GM21723 (cell line): ENCODE results near the gene CCNK.

Experiments used
- ATAC-seq: cut with Tn5 transposase; IDR thresholded peaks from one replicate; pipeline ENCODE4 v1.9.1; 2021; ENCODE audit warnings: mild to moderate bottlenecking, moderate library complexity; ENCODE audit not compliant: unreplicated experiment

The CCNK gene

DNA sequence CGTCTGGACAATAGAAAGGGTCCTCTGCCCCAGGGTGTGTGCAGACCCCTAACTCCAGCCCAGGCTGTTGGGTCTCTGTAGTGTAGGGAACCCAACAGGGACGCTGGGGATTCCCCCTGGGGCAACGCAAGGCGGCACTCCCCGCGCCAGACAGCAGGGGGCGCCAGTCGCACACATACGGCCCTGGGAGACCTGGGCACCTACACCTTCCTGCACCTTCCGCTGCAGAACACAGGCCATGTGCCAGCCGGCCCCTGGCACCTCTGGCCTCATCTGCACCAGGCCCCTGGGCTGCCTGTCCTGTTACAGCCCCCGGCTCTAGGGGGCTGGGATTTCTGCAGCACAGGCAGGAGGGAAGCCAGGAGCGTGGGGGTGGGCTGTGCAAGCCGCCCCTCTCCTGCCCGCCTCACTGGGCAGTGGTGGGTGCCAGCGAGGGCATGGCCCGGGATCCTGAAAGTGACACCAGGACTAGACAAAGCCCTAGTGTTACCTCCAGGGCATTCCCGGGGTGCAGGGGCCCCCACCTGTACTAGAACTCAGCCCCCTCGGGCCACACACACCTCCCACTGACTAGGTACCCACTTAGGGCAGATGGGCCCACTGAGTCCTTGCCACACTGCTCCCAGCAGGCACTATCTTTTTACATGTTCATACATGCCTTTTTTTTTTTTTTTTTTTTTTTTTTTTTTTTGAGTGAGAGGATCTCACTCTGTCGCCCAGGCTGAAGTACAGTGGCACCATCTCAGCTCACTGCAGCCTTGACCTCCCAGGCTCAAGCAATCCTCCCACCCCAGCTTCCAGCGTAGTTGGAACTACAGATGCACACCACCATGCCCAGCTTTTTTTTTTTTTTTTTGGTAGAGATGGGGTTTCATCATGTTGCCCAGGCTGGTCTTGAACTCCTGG, 37.5 kb downstream of the CCNK start:
- peak; percentile 64 for ATAC-seq

DNA sequence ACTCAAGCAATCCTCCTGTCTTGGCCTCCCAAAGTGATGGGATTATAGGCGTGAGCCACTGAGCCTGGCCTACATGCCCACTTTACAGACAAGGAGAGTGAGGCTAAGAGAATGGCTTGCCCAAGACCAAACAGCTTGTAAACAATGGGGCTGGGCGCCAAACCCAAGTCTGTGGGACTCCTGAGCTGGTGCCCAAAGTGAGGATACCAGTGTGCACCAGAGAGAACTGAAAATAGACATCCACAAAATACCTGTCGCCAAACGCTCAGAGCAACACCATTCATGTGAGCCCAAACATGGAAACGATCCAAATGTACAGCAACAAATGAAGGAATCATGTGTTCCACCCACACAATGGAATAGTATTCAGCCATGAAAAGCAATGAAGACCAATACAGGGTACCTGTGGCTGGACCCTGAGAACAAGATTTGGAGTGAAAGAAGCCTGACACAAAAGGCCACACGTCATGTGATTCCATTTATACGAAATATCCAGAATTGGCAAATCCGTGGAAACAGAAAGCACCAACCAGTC, 38.2 kb downstream of the CCNK start:
- no peak for ATAC-seq

DNA sequence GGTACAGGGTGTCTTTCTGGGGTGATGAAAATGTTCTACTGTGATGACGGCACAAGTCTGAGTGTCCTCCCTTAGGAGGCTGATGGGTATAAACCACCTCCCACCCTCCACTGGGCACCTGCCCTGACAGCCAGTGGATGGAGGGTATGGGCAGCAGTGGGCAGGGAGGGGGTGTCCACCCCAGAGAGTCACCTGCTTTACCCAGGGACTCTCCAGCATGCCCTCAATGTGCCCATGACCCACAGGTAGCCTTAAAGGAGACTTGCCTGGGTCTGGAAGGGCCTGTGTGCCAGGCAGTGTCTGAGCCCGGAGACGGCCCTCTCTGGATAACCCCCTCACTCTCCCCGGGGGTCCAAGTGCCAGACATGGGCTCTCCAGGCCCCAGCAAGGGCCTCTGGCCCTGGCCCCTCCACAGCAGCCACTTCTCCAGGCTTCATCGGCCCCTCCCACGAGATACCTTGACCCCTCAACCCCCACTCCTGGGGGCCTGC, 38.8 kb downstream of the CCNK start:
- ATAC-seq, result no peak

DNA sequence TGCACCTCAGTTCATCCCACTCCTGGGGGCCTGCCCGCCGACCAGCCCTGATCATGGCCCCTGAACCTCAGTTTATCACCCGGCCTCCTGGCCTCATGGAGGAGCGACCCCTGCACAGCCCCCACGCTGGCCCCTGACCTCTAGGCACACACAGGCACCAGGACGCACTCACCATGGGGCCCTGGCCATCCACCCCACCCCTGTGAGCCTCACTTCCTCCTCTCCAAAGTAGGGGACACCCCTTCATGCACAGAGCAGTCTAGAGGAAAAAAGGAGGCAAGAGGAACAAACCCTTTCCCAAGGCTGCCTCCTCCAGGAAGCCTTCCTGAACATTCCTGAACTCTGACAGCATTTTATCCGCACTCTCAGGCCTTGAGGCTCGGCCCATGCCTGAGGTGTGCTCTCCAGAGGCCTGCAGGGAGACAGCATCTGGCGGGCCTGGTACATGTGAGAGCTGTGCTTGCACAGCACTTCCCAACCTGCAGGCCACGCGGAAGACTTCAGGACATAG, 39.4 kb downstream of the CCNK start:
- no peak for ATAC-seq

DNA sequence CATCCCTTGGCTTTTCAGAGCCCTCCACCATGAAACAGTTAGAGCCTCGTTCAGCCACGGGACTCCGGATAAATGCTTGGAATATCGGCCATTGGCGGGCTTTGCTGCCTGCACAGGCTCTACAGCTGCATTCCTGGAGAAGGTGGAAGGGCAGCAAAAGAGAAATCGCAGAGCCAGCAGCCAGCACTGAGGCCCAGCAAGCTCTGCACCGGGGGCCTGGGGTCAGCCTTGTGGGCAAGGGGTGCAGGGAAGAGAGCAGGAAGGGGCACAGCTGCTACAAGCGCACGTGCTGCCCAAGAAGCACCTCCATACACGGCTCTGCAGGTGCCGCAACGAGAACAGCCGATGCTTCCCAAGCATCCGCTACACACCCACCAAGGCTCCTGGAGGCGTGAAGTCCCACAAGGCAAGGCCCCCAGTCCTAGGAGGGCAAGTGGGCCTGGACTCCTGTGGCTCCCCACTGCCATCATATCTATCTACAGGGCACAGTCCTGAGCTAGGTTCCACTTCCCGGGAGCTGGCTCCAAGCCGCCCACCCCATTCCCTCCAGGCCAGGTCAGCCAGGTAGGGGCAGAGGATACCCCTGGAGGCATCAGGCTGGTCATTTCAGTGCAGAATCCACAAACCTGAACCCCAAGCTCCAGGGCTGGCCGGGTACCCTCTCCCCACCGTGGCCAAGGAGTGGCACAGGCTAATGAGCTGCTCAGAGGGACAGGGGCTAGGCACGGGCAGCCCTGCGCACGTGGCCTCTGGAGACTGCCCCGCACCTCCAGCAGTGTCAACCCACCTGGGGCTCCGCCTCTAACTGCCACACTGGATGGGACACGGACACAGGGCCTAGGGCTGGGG, 40.2 kb downstream of the CCNK start:
- ATAC-seq, result no peak

DNA sequence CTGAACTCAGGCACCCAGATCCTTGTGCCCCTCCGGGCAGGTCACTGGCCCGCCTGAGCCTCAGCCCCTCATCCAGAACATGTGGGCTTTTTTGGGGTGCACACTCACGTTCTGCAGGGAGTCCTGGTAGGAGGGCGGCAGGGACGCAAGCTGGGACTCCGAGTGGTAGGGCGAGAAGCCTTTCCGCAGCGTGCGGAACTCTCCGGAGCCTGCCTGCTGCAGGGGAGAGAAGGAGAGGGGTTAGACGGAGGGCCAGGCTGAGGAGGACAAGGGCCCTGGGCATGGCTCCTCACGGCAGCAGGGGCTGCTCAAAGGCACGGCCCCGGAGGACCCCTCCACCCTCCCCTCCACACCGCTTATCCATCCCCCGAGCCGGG, 40.8 kb downstream of the CCNK start:
- ATAC-seq, result no peak

DNA sequence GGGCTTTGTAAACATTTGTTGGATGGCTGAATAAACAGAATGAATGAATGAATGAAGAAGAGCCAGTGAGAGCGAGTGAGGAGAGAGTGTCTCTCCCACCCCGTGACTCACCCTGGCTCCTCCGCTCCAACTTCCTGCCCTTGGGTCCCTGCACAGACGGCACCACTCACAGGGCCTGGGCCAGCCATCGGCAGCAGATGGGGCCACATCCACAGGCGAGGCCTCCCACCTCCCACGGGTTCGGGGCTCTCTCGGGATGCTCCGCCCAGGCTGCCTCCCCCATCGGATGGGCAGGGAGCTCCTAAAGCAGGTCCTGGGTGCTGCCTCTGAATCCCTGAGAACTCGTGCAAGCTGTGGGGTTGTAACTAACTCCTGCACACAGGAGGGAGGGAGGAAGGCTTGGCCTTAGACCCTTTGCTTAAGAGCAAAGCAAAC, 41.3 kb downstream of the CCNK start:
- no peak for ATAC-seq

DNA sequence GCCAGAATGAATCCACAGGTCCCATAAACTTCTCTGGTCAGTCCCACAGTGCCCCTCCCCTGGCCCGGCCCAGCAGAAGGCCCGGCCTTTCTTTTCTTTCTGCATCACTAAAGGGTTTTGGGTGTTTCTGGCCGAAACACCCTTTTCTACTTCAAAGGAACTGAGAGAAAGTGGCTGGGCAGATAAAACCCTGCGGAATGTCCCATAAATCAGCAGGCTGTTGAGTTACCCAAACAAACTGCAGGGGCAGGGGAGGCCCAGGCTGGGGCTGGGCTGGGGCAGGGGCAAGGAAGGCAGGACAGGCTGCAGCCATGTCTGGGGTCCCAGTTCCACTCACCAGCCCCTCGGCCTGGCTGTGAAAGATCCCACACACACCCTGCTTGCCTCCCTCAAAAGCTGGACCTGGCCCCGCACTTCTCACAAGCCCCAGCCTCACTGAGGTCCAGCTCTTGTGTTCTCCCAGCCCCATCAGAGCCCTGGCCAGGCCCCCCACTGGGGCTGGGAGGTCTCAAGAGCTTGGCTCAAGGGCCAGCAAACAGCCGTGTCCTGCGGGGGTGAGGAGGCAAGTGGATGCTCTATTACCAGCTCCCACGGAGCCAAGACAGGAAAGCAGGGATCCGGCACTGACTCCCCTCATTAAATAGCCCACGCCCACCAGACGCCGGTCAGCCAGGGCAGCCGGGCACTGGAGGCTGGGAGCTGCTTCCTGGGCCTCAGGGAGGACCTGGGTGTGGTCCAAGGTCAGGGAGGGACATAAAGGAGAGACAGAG, 41.9 kb downstream of the CCNK start:
- no peak for ATAC-seq

DNA sequence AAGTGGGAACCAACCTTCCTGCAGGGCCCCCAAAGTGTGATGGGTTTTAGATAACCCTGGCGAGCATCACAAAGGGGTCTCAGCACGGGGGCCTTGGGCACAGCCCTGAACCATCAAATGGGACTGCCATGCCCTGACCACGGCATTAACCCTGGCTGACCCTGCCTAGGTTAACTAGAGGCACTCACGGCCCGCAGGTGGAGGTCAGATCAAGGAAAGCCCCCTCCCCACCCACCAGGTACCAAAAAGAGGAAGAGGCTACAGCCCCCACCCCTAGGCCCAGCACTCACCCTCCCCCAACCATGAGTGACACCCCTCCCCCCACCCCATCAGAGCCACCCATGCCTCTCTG, 42.5 kb downstream of the CCNK start:
- ATAC-seq, result no peak

DNA sequence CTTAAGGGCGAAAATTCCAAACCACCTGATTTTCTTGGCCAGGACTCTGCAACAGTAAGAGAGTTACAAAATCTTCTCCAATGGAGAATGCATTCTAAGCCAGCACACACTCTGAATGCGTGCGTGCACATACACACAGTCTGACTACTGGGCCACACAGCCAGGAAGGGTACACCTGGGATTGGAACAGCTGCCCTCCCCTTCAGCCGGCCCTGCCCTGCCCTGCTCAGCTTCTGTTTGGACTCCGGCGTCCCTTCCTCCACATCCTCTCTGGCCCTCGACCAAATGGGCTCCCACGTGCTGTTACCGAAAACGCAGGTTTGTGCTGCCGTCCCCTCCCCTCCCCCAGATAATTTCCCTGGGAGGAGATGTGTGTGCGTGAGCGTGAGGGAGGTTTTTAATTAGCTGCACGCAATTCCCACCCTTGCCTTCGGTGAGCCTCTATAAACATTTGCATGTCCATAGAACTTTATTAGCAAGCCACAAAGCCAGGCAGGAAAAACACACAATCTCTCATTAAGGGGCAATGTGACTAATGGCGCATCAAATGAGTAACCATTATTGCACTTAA, 43.0 kb downstream of the CCNK start:
- ATAC-seq, result no peak

DNA sequence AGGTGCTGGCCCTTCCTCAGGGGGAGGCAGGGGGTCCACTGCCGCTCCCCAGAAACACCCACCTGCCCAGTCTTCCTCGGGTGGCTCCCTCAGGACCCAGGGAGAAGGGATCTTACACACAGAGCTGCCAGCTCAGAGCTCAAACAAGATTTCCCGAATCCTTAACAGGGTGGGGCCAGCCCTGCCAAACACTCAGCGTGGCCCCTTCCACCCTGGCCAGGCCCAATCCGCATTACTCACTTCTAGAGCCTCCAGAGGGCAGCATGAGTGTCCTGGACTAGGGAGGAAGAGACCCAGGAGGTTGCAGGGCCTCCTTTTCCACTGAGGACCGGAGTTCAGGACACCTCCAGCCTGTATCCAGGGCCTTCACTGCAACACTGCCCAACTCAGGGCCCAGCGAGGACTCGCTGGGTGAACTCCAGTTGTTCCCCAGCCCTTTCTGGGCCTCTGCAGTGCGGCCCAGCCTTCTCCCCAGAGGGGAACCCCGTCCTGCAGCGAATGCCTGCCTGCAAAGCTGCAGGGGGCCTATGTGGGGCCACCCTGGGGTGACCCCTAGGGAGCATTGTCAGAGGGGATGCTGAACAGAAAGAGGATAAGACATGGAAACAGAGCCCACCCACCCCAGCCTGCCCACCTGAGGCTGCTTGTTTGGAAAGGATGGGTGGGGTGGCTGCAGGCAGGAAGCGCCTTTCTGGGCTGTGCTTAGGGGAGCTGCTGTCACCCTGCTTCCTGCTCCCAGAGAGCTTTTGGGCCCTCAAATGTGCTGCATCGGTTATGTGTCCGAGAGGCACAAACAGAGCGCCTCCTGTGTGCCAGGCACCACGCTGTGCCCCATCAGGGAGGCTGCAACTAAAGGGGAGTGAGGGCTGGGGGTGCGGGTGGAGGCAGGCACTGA, 43.8 kb downstream of the CCNK start:
- no peak for ATAC-seq

DNA sequence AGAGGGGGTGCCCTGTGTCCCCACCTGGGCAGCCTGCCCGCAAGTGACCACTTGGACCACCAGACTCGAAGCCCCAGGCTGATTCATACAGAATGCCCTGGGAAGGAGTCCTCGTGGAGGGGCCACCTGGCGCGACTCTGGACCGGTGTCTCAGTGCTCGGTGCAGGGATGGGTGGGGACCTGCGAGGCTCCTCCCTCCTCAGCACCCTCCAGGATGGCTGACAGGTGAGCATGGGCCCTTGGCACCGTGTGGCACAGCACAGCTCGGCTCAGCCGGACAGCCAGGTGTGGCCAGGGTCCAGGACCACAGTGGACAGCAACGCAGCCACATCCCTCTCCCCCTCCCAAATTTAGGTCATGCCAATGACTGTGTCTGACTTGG, 44.5 kb downstream of the CCNK start:
- ATAC-seq, result no peak

DNA sequence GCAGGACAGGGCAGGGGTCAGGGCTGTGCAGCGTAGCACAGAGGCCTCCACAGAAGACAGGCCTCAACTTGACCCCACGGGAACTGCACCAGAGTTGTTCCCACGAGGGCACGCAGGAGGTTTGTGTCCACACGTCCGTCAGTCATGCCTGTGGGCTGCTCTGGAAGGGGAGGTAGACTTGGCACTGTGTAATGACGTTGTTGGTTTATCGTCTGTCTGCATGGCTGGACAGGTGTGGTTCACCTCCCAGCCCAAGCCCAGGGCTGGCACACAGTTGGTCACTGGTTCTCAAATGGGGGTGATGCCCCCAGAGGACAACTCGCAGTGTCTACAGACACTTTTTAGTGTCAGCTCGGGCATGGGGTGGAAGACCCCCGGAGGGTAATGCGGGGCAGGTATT, 45.8 kb downstream of the CCNK start:
- no peak for ATAC-seq

DNA sequence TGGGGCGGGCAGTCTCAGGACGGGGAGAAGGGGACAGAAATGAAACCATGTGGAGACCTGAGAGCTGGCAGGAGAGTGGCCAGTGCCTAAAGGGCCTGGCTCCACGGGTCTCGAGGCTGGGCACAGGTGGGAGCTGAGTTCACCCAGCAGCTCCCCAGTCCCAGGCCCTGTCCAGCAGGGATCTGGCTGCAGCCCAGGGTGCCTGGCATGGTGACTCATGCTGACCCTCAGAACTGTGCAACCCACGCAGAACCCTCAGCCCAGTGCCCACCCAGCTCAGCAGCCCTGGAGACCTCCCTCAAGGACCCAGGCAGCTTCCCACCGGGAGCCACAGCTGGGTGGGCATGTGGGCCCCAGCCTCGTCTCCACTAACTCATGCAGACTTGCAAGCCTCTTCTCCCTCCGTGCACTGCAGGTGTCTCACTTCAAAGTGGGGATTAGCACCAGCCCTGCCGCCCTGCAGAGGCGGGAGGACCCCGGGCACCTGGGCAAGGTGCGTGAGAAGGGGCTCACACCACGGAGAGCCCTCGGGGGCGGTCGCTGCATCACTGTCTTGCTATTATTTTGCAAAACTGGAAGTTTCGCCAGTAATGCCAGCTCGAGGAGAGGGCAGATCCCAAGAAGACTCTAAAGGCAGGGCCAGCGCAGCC, 46.3 kb downstream of the CCNK start:
- ATAC-seq, result no peak

DNA sequence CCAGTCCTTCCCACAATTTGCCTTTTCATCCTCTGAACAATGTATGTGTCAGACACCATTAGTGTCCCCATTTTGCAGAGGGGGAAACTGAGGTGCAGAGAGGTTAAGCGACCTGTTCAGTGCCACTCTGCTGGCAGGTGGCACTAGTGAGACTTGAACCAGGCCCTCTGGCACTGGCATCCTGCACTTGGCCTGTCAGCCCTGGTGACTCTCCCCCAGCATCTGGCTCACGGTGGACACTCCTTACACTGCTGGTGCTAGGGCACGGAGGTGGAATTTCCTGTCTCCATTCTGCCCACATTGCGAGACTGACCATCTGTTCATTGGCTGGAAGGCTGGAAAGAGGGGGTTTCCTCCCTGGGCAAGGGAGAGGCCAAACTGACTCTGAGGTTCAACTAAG, 48.7 kb downstream of the CCNK start:
- no peak for ATAC-seq

DNA sequence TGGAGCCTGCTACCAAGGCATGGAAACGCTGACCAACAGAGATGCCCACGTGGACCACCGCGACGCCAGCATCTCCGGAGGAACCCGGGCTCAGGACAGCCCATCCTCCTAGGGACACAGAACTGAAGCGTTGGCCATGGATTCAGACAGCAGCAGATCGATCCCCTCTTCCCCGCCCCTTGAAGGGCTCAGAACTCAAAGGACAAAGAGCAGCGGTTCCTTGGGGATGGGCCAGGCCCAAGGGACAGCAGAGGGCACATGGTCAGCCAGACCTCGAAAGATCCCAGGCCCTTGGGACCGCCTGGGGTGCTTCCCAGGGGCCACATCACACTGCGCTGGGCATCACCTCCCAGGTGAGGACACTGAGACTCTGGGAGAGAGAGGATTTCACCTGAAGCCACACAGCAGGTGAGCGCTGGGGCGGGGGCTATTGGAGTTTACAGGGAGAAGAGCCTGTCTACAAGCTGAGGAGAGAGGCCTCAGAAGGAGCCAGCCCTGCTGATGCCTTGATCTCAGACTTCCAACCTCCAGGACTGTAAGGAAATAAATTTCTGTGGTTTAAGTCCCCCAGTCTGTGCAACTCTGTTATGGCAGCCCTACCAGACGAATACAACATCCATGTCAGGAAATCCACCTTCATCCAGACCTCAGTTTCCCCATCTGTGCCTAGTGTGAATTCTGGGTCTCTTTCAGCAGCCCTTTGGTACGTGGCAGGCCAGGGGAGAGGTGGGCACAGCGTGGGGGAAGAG, 49.4 kb downstream of the CCNK start:
- no peak for ATAC-seq

DNA sequence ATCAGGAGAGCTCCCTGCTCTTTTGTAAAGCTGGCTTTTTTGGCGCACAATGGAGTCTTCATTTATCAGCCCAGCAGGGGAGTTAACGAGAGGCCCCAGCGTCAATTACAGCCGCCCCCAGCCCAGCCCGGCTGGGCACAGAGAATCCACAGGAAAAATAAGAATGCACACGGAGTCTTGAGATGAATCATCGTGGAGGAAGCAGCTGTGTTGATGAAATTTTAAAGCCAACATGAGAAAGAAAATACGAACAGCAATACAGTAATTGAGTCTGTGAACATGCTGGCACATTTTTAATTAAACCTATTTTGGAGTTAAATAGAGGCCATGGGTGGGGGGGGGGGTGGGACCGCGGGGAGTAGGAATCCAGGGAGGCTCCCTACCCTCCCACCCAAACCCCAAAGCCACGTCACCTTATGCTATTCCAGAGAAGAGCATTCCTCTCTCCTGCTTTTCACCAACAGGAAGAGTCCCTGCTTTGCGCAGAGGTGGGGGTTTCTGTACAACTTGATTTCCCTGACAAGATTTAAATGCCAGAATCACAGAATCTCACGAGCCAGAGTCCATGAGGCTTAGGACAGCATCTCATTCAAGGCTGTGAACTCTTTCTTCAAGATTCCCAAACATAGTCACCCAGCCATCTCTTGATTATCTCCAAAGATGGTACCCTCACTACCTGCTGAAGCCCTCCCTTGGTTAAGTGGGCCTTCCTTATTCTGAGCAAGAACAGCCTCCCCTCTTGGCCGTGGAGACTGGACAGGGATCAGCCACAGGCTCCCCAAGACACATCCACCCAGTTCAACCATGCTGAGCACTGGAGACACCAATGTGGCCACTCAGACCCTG, 50.3 kb downstream of the CCNK start:
- ATAC-seq, result no peak
